Fibroblast of the aortic adventitia (primary cell): ENCODE data around the gene NACC2. TPM values are rescaled to one million over a fixed set of nuclear protein-coding genes. Genes with fewer than 3 reads are reported as not detected.
"Not testable (repeated sequence)": the region's sequence is repeated elsewhere in the genome, so short reads cannot be mapped to it uniquely, and the experiment has no call there.

Source experiments
- DNase-seq: peaks from one replicate; pipeline ENCODE4 v3.0.0-alpha.2; 2010; ENCODE audit warnings: low read depth
- H3K4me3 ChIP-seq: 2 replicates; pipeline ENCODE4 v1.5.1; 2011; ENCODE audit warnings: low read depth, mild to moderate bottlenecking, control low read depth, low read length, moderate library complexity
- total RNA-seq: library from RNA; depleted of rRNA; stranded (reverse); fragments of >200 nt; gene quantifications from 2 replicates; pipeline ENCODE4 v1.2.3, GENCODE V29; 2012; ENCODE audit warnings: low replicate concordance
- TF ChIP-seq, protein P1 (sequence below): IDR thresholded peaks from 2 replicates; pipeline ENCODE4 v1.5.1; 2011; ENCODE audit warnings: mild to moderate bottlenecking, low read length, control low read depth, inconsistent platforms; ENCODE audit not compliant: insufficient read depth

Gene NACC2
- total RNA-seq, 1 donor, result 17.4 TPM

DNA sequence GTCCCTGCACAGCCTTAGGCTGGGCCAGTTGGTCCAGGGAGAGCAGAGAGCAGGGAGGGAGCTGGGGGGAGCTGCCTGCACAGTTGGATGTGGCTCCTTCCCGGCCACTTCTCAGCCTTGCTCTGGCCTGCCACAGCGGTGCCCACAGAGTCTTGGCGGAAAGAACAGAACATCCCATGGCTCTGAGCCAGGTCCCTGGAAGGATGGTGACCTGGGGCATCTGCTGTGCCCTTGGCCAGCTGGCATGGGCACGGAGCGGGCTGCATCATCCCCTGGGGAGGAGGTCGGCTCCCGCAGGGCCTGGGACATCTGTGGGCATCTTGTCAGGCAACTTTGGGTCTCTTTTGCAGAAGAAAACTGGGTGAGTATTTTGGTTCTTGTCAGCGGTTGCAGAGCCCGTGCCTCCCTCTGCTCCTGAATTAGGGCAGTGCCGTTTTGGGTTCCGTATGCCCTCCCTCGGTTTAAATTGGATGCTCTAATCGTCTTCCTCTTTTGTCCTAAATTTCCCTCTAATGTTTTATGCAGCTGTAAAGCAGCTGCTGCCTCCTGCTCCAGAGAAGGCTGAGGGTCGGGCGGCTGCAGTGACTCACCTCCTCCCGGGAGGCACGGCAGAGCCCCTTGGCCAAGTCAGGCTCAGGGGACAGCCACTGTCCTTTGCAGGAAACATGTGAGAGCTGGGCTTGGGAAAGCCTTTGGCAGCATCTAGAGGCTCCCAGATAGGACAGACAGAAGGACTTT is 10.5 kb upstream of the NACC2 start:
- H3K4me3 ChIP-seq, result no peak overlapping the region
- TF ChIP-seq, protein P1, sequence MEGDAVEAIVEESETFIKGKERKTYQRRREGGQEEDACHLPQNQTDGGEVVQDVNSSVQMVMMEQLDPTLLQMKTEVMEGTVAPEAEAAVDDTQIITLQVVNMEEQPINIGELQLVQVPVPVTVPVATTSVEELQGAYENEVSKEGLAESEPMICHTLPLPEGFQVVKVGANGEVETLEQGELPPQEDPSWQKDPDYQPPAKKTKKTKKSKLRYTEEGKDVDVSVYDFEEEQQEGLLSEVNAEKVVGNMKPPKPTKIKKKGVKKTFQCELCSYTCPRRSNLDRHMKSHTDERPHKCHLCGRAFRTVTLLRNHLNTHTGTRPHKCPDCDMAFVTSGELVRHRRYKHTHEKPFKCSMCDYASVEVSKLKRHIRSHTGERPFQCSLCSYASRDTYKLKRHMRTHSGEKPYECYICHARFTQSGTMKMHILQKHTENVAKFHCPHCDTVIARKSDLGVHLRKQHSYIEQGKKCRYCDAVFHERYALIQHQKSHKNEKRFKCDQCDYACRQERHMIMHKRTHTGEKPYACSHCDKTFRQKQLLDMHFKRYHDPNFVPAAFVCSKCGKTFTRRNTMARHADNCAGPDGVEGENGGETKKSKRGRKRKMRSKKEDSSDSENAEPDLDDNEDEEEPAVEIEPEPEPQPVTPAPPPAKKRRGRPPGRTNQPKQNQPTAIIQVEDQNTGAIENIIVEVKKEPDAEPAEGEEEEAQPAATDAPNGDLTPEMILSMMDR, result no peak
- peak; percentile 9 for DNase-seq

GRCh38 chr9:136104916-136105315 is 9.8 kb upstream of the NACC2 start:
- TF ChIP-seq, protein P1, result no peak
- no peak for DNase-seq
- H3K4me3 ChIP-seq, result no peak overlapping the region

- TF ChIP-seq, protein P1, result no peak
- no peak overlapping the region for H3K4me3 ChIP-seq
- DNase-seq, result no peak
Observed at GRCh38 chr9:136104488-136104800, 9.4 kb upstream of the NACC2 start.

DNA sequence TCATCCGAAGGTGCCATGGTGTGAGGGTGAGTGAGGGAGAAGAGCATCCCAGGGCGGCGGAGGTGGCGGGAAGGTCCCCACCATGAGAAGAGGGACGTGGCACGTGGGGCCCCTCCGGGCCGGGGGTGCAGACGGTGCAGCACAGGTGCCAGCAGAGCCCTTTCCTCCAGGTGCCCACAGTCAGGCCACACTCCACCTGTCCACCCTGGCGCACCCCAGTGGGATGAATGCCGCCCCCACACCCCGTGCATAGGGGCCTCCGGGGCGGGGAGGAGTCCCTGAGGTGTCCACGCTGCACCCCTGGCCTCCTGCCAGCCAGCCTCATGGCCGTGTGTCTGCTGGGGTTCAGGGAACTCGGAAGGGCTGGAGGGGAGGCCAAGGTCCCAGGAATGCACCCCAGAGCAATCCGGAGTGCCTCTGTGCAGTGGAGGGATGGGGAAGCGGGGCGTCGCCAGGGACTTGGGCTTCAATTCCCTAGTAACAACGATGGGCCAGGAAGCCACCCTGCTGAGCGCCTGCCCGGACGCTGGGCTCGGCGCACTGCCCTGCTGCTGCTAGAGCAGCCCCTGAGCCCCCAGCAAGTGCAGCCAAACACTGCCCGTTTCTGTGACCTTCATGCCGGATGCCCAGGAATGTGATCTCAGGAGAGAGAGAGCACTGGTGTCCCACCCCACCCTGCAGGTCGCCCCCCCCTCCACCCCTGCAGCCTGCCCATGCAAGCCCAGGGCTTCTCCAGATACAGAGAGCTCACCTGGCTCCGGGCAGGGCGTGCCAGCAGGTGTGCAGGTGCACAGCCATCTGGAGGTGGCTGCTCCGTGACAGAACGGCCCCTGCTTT is 8.8 kb upstream of the NACC2 start:
- H3K4me3 ChIP-seq, result no peak overlapping the region
- DNase-seq, result no peak

GRCh38 chr9:136101615-136102074 is 6.6 kb upstream of the NACC2 start:
- not testable (repeated sequence) for DNase-seq, H3K4me3 ChIP-seq

More for the DNA sequence above, 8.8 kb upstream of the NACC2 start:
- TF ChIP-seq, protein P1, result no peak

GRCh38 chr9:136100700-136101614 is 5.9 kb upstream of the NACC2 start:
- no peak overlapping the region for H3K4me3 ChIP-seq
- TF ChIP-seq, protein P1, result no peak
- DNase-seq, result no peak
